HG03139 (cell line): ENCODE data around the gene RETSAT.

ENCODE experiments used
- ATAC-seq: cut with Tn5 transposase; IDR thresholded peaks from one replicate; pipeline ENCODE4 v1.9.1; 2021; ENCODE audit not compliant: unreplicated experiment

RETSAT gene

DNA sequence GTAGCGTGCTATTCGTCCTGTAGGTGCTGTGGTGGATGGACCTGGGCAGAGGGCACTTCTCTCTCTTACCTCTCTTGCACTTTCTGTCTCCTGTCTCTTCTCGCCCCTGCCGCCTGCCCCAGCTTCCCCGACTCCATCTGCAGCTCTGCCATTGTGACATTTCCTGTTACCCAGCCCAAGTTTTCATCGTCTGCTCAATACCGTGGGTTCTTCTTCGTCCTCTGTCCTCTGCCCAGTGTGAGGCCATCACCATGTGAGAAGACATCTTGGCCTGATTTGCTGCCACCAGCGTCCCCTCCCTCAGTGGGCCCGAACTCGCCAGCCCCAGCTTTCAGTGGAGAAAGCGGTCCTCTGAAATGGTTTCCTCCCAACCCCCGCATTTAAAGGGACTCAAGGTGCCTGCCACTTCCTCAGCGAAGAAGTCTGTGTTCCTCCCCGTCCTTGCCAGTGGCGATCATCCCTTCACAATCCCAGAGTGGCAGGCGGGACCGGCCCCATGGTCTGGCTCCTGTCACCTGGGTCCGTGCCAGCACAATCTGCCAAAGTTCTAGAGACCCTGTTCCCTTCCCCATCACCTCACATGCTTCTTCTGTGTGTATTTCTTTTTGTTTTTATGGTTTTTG is 44.5 kb downstream of the RETSAT start:
- no peak for ATAC-seq

DNA sequence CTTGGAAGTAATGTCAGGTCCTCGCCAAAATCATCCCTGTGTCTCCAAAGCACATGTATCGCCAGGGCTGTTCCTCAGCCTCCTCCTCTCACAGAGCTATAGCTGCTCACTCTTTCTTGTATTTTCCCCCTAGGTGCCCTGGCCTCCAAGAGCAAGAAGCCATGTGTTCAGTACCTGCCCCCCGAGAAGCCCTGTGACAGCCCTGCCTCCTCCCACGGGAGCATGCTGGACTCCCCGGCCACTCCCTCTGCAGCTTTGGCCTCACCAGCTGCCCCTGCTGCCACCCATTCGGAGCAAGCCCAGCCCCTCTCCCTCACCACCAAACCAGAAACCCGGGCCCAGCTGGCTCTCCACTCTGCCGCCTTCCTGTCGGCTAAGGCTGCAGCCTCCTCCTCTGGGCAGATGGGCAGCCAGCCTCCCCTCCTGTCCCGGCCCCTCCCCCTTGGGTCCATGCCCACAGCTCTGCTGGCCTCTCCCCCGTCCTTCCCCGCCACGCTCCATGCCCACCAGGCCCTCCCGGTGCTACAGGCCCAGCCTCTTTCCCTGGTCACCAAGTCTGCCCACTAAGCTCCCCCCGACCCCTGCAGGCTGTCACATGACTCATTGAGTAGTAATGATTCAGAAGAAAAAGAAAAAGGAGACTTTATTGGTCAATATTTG is 45.3 kb downstream of the RETSAT start:
- ATAC-seq: no peak

GRCh38 chr2:85308201-85308600 is 46.1 kb downstream of the RETSAT start:
- ATAC-seq: no peak

GRCh38 chr2:85307527-85307897 is 46.8 kb downstream of the RETSAT start:
- ATAC-seq: no peak

DNA sequence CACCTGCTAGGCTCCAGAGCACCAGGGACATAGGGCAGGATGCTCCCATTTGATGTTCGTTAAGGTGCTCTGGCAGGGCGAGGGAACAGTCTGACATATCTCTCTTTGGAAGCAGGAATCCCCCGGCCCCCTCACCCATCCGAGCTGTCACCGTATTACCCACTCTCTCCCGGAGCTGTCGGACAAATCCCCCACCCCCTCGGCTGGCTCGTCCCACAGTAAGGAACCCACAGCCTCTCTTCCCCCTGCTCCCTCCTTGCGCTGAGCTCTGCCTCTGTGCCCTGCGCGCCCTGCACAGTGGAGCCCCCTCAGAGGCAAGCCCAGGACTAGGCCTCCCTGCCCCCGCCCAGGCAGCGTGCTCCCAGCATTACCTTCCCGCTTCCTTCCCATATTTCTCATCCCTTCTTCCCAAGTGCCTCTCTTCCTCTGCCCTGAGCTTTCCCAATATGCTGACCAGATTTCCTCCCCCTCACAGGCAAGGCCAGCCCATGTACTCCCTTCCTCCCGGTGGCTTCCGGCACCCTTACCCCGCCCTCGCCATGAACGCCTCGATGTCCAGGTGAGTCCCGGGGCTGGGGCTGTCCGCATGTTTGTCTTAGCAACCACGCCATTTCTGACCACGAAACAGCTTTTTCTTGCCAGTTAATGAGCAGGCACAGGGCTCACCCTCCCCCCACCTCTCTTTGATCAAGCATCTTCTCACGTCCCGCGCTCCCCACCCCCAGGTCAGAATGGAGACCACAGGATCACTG is 50.4 kb downstream of the RETSAT start:
- no peak for ATAC-seq

DNA sequence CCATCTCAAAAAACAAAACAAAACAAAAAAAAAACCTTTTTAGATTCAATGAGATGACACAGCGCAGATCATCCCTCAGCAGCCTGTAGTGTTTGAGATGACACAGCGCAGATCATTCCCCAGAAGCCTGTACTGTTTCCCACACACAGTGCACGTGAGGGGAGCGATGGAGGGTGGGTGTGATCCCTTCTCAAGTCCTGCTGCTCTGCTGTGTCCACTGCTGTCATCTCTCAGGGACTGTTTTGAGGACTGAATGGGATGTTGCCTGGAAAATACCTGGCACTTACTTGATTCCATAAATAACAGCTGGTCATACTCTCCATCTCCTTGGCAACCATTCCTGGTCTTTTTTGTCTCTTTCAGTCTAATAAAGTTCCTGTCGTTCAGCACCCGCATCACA is 52.2 kb downstream of the RETSAT start:
- no peak for ATAC-seq
